Neuronal stem cell (in vitro differentiated cells): ENCODE data around the gene EFCAB13.
"Not testable (repeated sequence)": the region's sequence is repeated elsewhere in the genome, so short reads cannot be mapped to it uniquely, and the experiment has no call there.

Source experiments
- DNase-seq: peaks from one replicate; pipeline ENCODE4 v3.0.0-alpha.2; 2013; ENCODE audit warnings: low spot score
- H2AFZ ChIP-seq: one replicate; pipeline ENCODE4 v1.6.1; 2013; ENCODE audit warnings: mild to moderate bottlenecking, low read length, inconsistent platforms
- H2AK5ac ChIP-seq: 2 replicates; pipeline ENCODE4 v1.6.1; 2013; ENCODE audit warnings: low read depth, mild to moderate bottlenecking, inconsistent platforms, low read length, moderate library complexity, mixed read lengths
- H2BK120ac ChIP-seq: 2 replicates; pipeline ENCODE4 v1.6.1; 2013; ENCODE audit warnings: low read depth, mild to moderate bottlenecking, inconsistent platforms, low read length, moderate library complexity, mixed read lengths
- H2BK12ac ChIP-seq: one replicate; pipeline ENCODE4 v1.6.1; 2013; ENCODE audit warnings: low read length, inconsistent platforms
- H2BK15ac ChIP-seq: 2 replicates; pipeline ENCODE4 v1.6.1; 2013; ENCODE audit warnings: mild to moderate bottlenecking, low read length, inconsistent platforms, mixed read lengths
- H2BK5ac ChIP-seq: one replicate; pipeline ENCODE4 v1.6.1; 2013; ENCODE audit warnings: inconsistent platforms, mild to moderate bottlenecking, low read length, moderate library complexity
- H3K14ac ChIP-seq: one replicate; pipeline ENCODE4 v1.6.1; 2013; ENCODE audit warnings: low read length, inconsistent platforms
- H3K18ac ChIP-seq: 2 replicates; pipeline ENCODE4 v1.6.1; 2013; ENCODE audit warnings: low read length, inconsistent platforms
- H3K23ac ChIP-seq: 2 replicates; pipeline ENCODE4 v1.6.1; 2013; ENCODE audit warnings: low read depth, mild to moderate bottlenecking, mixed read lengths, low read length, inconsistent platforms; ENCODE audit not compliant: poor library complexity
- H3K27ac ChIP-seq: replicated peaks from 3 replicates; pipeline ENCODE4 v1.5.1; 2013; ENCODE audit warnings: low read length, inconsistent platforms
- H3K27me3 ChIP-seq, 3 experiments: 2 replicates each; pipeline ENCODE4 v1.6.1; 2013; ENCODE audit warnings: low read length in 3 of 3, mild to moderate bottlenecking in 2 of 3, inconsistent platforms in 1 of 3, low read depth in 1 of 3, mixed read lengths in 1 of 3, moderate library complexity in 1 of 3; ENCODE audit not compliant: control insufficient read depth in 3 of 3, insufficient read depth in 3 of 3
- H3K36me3 ChIP-seq, 2 donors: replicated peaks in 1 of 2; 2 replicates each; pipeline ENCODE4 v1.6.1; 2013; ENCODE audit warnings: low read length in 2 of 2; ENCODE audit not compliant: control insufficient read depth in 2 of 2, insufficient read depth in 2 of 2
- H3K4ac ChIP-seq: 2 replicates; pipeline ENCODE4 v1.6.1; 2013; ENCODE audit warnings: inconsistent platforms, mild to moderate bottlenecking, low read length, moderate library complexity
- H3K4me1 ChIP-seq, 2 donors: 1 replicate in 1 of 2; 2 replicates in 1 of 2; pipeline ENCODE4 v1.6.1; 2013; ENCODE audit warnings: low read length in 2 of 2, low read depth in 1 of 2; ENCODE audit not compliant: control insufficient read depth in 2 of 2, insufficient read depth in 1 of 2
- H3K4me2 ChIP-seq: one replicate; pipeline ENCODE4 v1.6.1; 2013; ENCODE audit warnings: mild to moderate bottlenecking, low read length, inconsistent platforms; ENCODE audit not compliant: insufficient read depth, poor library complexity, severe bottlenecking
- H3K4me3 ChIP-seq, 2 donors: 2 replicates each; pipeline ENCODE4 v1.5.1; 2013; ENCODE audit warnings: low read length in 2 of 2, mild to moderate bottlenecking in 2 of 2, inconsistent platforms in 1 of 2, moderate library complexity in 1 of 2
- H3K79me1 ChIP-seq: one replicate; pipeline ENCODE4 v1.6.1; 2013; ENCODE audit warnings: low read depth, mild to moderate bottlenecking, inconsistent platforms, low read length, moderate library complexity
- H3K9ac ChIP-seq: one replicate; pipeline ENCODE4 v1.6.1; 2013; ENCODE audit warnings: mild to moderate bottlenecking, low read depth, low read length, inconsistent platforms; ENCODE audit not compliant: poor library complexity
- H3K9me3 ChIP-seq, 2 donors: replicated peaks in 1 of 2; 2 replicates each; pipeline versions ENCODE3 to v1.6.1; 2013; ENCODE audit warnings: low read length in 2 of 2, mild to moderate bottlenecking in 2 of 2, inconsistent platforms in 1 of 2, low read depth in 1 of 2, mixed read lengths in 1 of 2, moderate library complexity in 1 of 2; ENCODE audit not compliant: control insufficient read depth in 2 of 2, insufficient read depth in 1 of 2
- H4K8ac ChIP-seq: one replicate; pipeline ENCODE4 v1.6.1; 2013; ENCODE audit warnings: low read depth, mild to moderate bottlenecking, inconsistent platforms, low read length, moderate library complexity
- H4K91ac ChIP-seq: one replicate; pipeline ENCODE4 v1.6.1; 2013; ENCODE audit warnings: low read length, low read depth, mild to moderate bottlenecking, inconsistent platforms; ENCODE audit not compliant: poor library complexity
- WGBS, 2 donors: extraction: QIAGEN DNeasy Blood & Tissue Kit; methylation state at CpG; one replicate each; pipeline ENCODE4 v1.1.7; 2013; ENCODE audit warnings: missing lambda C conversion rate in 2 of 2, mixed read lengths in 1 of 2; ENCODE audit not compliant: insufficient read length in 2 of 2, insufficient replicate concordance in 1 of 2; ENCODE audit errors: extremely low coverage in 2 of 2; 5-methylcytosine and 5-hydroxymethylcytosine counted together

Gene EFCAB13

GRCh38 chr17:47465165-47465564 lies 141.4 kb downstream of the EFCAB13 start:
- H3K36me3 ChIP-seq, result peaks cover 0 to 6% of the 10 kb centered on the region in 2 donors
- no peaks in the 10 kb centered on the region for H3K9me3 ChIP-seq
- H2BK15ac ChIP-seq, result no peak overlapping the region
- H3K14ac ChIP-seq, result no peak overlapping the region
- no peak overlapping the region for H4K91ac ChIP-seq
- H2AK5ac ChIP-seq, result no peak overlapping the region
- WGBS, 2 donors, result no CpG with 5 or more reads among the region's 3 CpGs
- H2BK120ac ChIP-seq, result no peak overlapping the region
- H3K4me1 ChIP-seq, result no peaks in the 10 kb centered on the region
- H2AFZ ChIP-seq, result no peak overlapping the region
- no peak overlapping the region for H3K27ac ChIP-seq
- no peak overlapping the region for H3K9ac ChIP-seq
- no peak overlapping the region for H3K4me2 ChIP-seq
- no peak overlapping the region for H4K8ac ChIP-seq
- no peak overlapping the region for H2BK12ac ChIP-seq
- no peak overlapping the region for H3K4me3 ChIP-seq
- no peak overlapping the region for H3K18ac ChIP-seq
- no peaks in the 10 kb centered on the region for H3K27me3 ChIP-seq
- H3K23ac ChIP-seq, result no peak overlapping the region
- H2BK5ac ChIP-seq, result no peak overlapping the region
- DNase-seq, result no peak
- H3K79me1 ChIP-seq, result no peaks in the 10 kb centered on the region
- no peak overlapping the region for H3K4ac ChIP-seq

GRCh38 chr17:47466976-47467375 lies 143.2 kb downstream of the EFCAB13 start:
- not testable (repeated sequence) for H3K4me1 ChIP-seq, H3K79me1 ChIP-seq, H3K27ac ChIP-seq, H2BK12ac ChIP-seq, H4K91ac ChIP-seq, H3K4ac ChIP-seq, H3K4me2 ChIP-seq, H3K9ac ChIP-seq, H2BK120ac ChIP-seq, H4K8ac ChIP-seq, H2BK5ac ChIP-seq, DNase-seq, H3K14ac ChIP-seq, H3K18ac ChIP-seq, H2AK5ac ChIP-seq, H3K9me3 ChIP-seq, H3K27me3 ChIP-seq, H3K23ac ChIP-seq, H2AFZ ChIP-seq, H3K4me3 ChIP-seq, H2BK15ac ChIP-seq
- WGBS, 2 donors, result no CpG with 5 or more reads among the region's 4 CpGs
- peaks cover 0 to 14% of the 10 kb centered on the region in 2 donors for H3K36me3 ChIP-seq

GRCh38 chr17:47470836-47471235 lies 147.1 kb downstream of the EFCAB13 start:
- H3K4me2 ChIP-seq, result no peak overlapping the region
- H3K79me1 ChIP-seq, result no peaks in the 10 kb centered on the region
- peaks cover 0 to 34% of the 10 kb centered on the region in 2 donors for H3K36me3 ChIP-seq
- no peaks in the 10 kb centered on the region for H3K4me1 ChIP-seq
- H3K27me3 ChIP-seq, result no peaks in the 10 kb centered on the region
- no peaks in the 10 kb centered on the region for H3K9me3 ChIP-seq
- no peak overlapping the region for H3K4ac ChIP-seq
- no peak overlapping the region for H3K27ac ChIP-seq
- H3K4me3 ChIP-seq, result no peak overlapping the region
- H3K9ac ChIP-seq, result no peak overlapping the region
- H2BK120ac ChIP-seq, result no peak overlapping the region
- no peak for DNase-seq
- no peak overlapping the region for H2AK5ac ChIP-seq
- H3K18ac ChIP-seq, result no peak overlapping the region
- no peak overlapping the region for H4K8ac ChIP-seq
- H2BK5ac ChIP-seq, result no peak overlapping the region
- no peak overlapping the region for H2BK12ac ChIP-seq
- WGBS, 2 donors, result no CpG with 5 or more reads among the region's 5 CpGs
- no peak overlapping the region for H3K23ac ChIP-seq
- no peak overlapping the region for H2BK15ac ChIP-seq
- H2AFZ ChIP-seq, result no peak overlapping the region
- no peak overlapping the region for H3K14ac ChIP-seq
- H4K91ac ChIP-seq, result no peak overlapping the region

DNA sequence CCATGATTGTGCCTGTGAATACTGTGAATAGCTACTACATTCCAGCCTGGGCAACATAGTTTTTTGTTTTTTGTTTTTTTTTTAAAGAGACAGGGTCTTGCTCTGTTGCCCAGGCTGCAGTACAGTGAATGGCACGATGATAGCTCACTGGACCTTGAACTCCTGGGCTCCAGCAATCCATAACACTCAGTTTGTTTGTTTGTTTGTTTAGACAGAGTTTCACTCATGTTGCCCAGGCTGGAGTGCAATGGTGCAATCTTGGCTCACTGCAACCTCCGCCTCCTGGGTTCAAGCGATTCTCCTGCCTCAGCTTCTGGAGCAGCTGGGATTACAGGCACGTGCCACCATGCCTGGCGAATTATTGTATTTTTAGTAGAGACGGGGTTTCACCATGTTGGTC lies 148.3 kb downstream of the EFCAB13 start:
- H3K9me3 ChIP-seq, result not testable (repeated sequence)

More for the DNA sequence above, 148.3 kb downstream of the EFCAB13 start:
- not testable (repeated sequence) for H3K18ac ChIP-seq, H3K23ac ChIP-seq, H3K4me3 ChIP-seq, H4K91ac ChIP-seq, H3K9ac ChIP-seq, H3K14ac ChIP-seq, H2AFZ ChIP-seq, H2BK15ac ChIP-seq, H2BK12ac ChIP-seq, H2BK120ac ChIP-seq, H3K27ac ChIP-seq, H4K8ac ChIP-seq, H2BK5ac ChIP-seq, H3K27me3 ChIP-seq, H2AK5ac ChIP-seq, H3K79me1 ChIP-seq, H3K4ac ChIP-seq, DNase-seq, H3K4me2 ChIP-seq, H3K4me1 ChIP-seq
- whole genome bisulfite sequencing, 2 donors, result no CpG with 5 or more reads among the region's 6 CpGs
- H3K36me3 ChIP-seq, result peaks cover 0 to 37% of the 10 kb centered on the region in 2 donors
